Prostate gland (tissue), 2 donors: ENCODE results near the gene OSMR.

ENCODE experiments used
- CTCF ChIP-seq, 4 experiments: fragments of 200-600 bp in 2 of 4; fragments of 450-650 bp in 2 of 4; sonication (generic) in 2 of 4; IDR thresholded peaks; 1 replicate in 3 of 4; 2 replicates in 1 of 4; pipeline ENCODE4 v1.5.1; 2016 to 2019; ENCODE audit warnings: antibody characterized with exemption in 4 of 4, mild to moderate bottlenecking in 2 of 4, moderate library complexity in 2 of 4
- POLR2AphosphoS5 ChIP-seq: sonication (generic); formaldehyde crosslinking; IDR thresholded peaks from one replicate; pipeline ENCODE4 v1.6.1; 2017; ENCODE audit warnings: antibody characterized with exemption

GRCh38 chr5:38911933-38912332 is 66.1 kb downstream of the OSMR start:
- TF ChIP-seq CTCF (IDR thresholded peaks at IDR 0.05) (no peak), POLR2AphosphoS5 (no peak)
